Neural cell (in vitro differentiated cells): Measurements from ENCODE around the gene ZC3H12D.

Experiments
- CTCF ChIP-seq: fragments of 450-650 bp; IDR thresholded peaks from 2 replicates; pipeline ENCODE4 v1.5.1; 2014; ENCODE audit warnings: antibody characterized with exemption, mild to moderate bottlenecking, moderate library complexity; ENCODE audit not compliant: poor library complexity, severe bottlenecking
- MXI1 ChIP-seq: fragments of 450-650 bp; conservative IDR thresholded peaks from 2 replicates; pipeline ENCODE4 v1.6.1; 2014; ENCODE audit warnings: antibody characterized with exemption, mild to moderate bottlenecking; ENCODE audit not compliant: poor library complexity, severe bottlenecking
- POLR2AphosphoS5 ChIP-seq: IDR thresholded peaks from 2 replicates; pipeline ENCODE4 v1.6.1; 2012
- TF ChIP-seq, protein P1 (sequence below): IDR thresholded peaks from 2 replicates; pipeline ENCODE4 v1.6.1; 2012; ENCODE audit warnings: borderline replicate concordance

DNA sequence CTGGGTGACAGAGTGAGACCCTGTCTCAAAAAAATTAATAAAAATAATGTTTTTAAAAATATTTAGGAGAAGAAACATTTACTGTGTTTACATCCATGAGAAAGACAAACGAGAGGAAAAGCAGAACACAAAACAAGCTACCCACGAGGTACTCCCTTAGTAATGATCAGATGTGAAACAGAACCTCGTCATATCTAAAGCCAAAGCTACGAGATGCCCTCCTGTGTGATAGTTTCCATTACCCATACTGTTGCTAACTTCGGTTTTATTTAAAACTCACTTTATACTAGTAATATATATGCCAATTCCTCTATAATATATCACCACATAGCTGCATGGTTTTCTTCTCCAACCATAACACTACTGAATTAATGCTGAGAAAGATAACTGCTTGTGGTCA, 63.7 kb downstream of the ZC3H12D start:
- TF ChIP-seq CTCF (no peak), MXI1 (no peak), POLR2AphosphoS5 (no peak)
- TF ChIP-seq, protein P1, sequence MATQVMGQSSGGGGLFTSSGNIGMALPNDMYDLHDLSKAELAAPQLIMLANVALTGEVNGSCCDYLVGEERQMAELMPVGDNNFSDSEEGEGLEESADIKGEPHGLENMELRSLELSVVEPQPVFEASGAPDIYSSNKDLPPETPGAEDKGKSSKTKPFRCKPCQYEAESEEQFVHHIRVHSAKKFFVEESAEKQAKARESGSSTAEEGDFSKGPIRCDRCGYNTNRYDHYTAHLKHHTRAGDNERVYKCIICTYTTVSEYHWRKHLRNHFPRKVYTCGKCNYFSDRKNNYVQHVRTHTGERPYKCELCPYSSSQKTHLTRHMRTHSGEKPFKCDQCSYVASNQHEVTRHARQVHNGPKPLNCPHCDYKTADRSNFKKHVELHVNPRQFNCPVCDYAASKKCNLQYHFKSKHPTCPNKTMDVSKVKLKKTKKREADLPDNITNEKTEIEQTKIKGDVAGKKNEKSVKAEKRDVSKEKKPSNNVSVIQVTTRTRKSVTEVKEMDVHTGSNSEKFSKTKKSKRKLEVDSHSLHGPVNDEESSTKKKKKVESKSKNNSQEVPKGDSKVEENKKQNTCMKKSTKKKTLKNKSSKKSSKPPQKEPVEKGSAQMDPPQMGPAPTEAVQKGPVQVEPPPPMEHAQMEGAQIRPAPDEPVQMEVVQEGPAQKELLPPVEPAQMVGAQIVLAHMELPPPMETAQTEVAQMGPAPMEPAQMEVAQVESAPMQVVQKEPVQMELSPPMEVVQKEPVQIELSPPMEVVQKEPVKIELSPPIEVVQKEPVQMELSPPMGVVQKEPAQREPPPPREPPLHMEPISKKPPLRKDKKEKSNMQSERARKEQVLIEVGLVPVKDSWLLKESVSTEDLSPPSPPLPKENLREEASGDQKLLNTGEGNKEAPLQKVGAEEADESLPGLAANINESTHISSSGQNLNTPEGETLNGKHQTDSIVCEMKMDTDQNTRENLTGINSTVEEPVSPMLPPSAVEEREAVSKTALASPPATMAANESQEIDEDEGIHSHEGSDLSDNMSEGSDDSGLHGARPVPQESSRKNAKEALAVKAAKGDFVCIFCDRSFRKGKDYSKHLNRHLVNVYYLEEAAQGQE = no peak
